HG03575 (cell line): ENCODE measurements around the gene OR5T3.
"Not testable (repeated sequence)": the region's sequence is repeated elsewhere in the genome, so short reads cannot be mapped to it uniquely, and the experiment has no call there.

Experiments
- ATAC-seq: cut with Tn5 transposase; IDR thresholded peaks from one replicate; pipeline ENCODE4 v1.9.1; 2021; ENCODE audit not compliant: unreplicated experiment, insufficient number of reproducible peaks, low FRiP score; ENCODE audit errors: extremely low read depth

Gene OR5T3

GRCh38 chr11:56251954-56252353 is at the start of gene OR5T3:
TSS of gene OR5T3 (plus strand) at chr11:56252254. CDS start at chr11:56252254, 0 bp downstream.
- ATAC-seq, result no peak

GRCh38 chr11:56207790-56208189 is 44.3 kb upstream of the OR5T3 start:
- ATAC-seq, result no peak

- no peak for ATAC-seq
Measured at GRCh38 chr11:56214537-56214936, 37.5 kb upstream of the OR5T3 start.

- not testable (repeated sequence) for ATAC-seq
Measured at GRCh38 chr11:56219735-56220134, 32.3 kb upstream of the OR5T3 start.

- no peak for ATAC-seq
Measured at GRCh38 chr11:56234155-56234554, 17.9 kb upstream of the OR5T3 start, which contains the start of gene OR5T2. TSS of gene OR5T2 (minus strand) at chr11:56234255. CDS start at chr11:56233062, 1,193 bp downstream.

- no peak for ATAC-seq
Measured at GRCh38 chr11:56271092-56271491, 19.0 kb downstream of the OR5T3 start.

- no peak for ATAC-seq
Measured at GRCh38 chr11:56273854-56274253, 21.8 kb downstream of the OR5T3 start, which contains the start of gene OR5T1. TSS of gene OR5T1 (plus strand) at chr11:56274154. CDS start at chr11:56275639, 1,485 bp downstream.

- no peak for ATAC-seq
Measured at GRCh38 chr11:56292154-56292553, 40.1 kb downstream of the OR5T3 start, which contains the start of gene OR8H1. TSS of gene OR8H1 (minus strand) at chr11:56292254. CDS start at chr11:56291062, 1,192 bp downstream.

GRCh38 chr11:56296898-56297297 is 44.8 kb downstream of the OR5T3 start:
- no peak for ATAC-seq
